IPS-NIHi11 (cell line): ENCODE results near the gene LCMT2.
"Not testable (repeated sequence)": the region's sequence is repeated elsewhere in the genome, so short reads cannot be mapped to it uniquely, and the experiment has no call there.

Experiments used
- DNase-seq: peaks from one replicate; pipeline ENCODE4 v3.0.0; 2012; ENCODE audit warnings: mixed read lengths, low spot score

Gene LCMT2

GRCh38 chr15:43314171-43314570 lies 16.2 kb downstream of the LCMT2 start:
- no peak for DNase-seq

- DNase-seq = no peak
Measured at GRCh38 chr15:43312378-43312777, 18.0 kb downstream of the LCMT2 start.

- DNase-seq = no peak
Measured at GRCh38 chr15:43302205-43302817, 28.1 kb downstream of the LCMT2 start, which contains the start of gene TGM7. Gene TGM7, minus strand, starts transcription at chr15:43302255.

GRCh38 chr15:43299884-43300283 lies 30.5 kb downstream of the LCMT2 start:
- no peak for DNase-seq

GRCh38 chr15:43299411-43299810 lies 31.0 kb downstream of the LCMT2 start:
- DNase-seq = no peak

- DNase-seq = no peak
Measured at GRCh38 chr15:43294091-43294706, 36.2 kb downstream of the LCMT2 start.

GRCh38 chr15:43293432-43293831 lies 36.9 kb downstream of the LCMT2 start:
- DNase-seq = peak; percentile 84

GRCh38 chr15:43292375-43293078 lies 37.8 kb downstream of the LCMT2 start:
- DNase-seq = no peak

GRCh38 chr15:43289656-43290055 lies 40.7 kb downstream of the LCMT2 start:
- DNase-seq = not testable (repeated sequence)

- DNase-seq = no peak
Measured at GRCh38 chr15:43287254-43287653, 43.1 kb downstream of the LCMT2 start.

- no peak for DNase-seq
Measured at GRCh38 chr15:43286074-43286473, 44.3 kb downstream of the LCMT2 start.

- DNase-seq = peak; percentile 79
Measured at GRCh38 chr15:43285609-43286037, 44.8 kb downstream of the LCMT2 start.

- DNase-seq = no peak
Measured at GRCh38 chr15:43283526-43283925, 46.8 kb downstream of the LCMT2 start.

- no peak for DNase-seq
Measured at GRCh38 chr15:43281926-43282602, 48.3 kb downstream of the LCMT2 start.

GRCh38 chr15:43280996-43281395 lies 49.4 kb downstream of the LCMT2 start:
- no peak for DNase-seq

GRCh38 chr15:43279496-43279895 lies 50.9 kb downstream of the LCMT2 start:
- DNase-seq = no peak

GRCh38 chr15:43278869-43279268 lies 51.5 kb downstream of the LCMT2 start:
- DNase-seq = no peak

- no peak for DNase-seq
Measured at GRCh38 chr15:43277901-43278300, 52.5 kb downstream of the LCMT2 start.

GRCh38 chr15:43277231-43277823 lies 53.0 kb downstream of the LCMT2 start:
- DNase-seq = no peak

- DNase-seq = no peak
Measured at GRCh38 chr15:43276563-43277200, 53.7 kb downstream of the LCMT2 start.

- no peak for DNase-seq
Measured at GRCh38 chr15:43275740-43276562, 54.4 kb downstream of the LCMT2 start.
